Endothelial cell (in vitro differentiated cells): ENCODE data around the gene TMCO5A. TPM values are rescaled to one million over a fixed set of nuclear protein-coding genes. Genes with fewer than 3 reads are reported as not detected.
"Not testable (repeated sequence)": the region's sequence is repeated elsewhere in the genome, so short reads cannot be mapped to it uniquely, and the experiment has no call there.

Experiments
- DNase-seq: peaks from one replicate; pipeline ENCODE4 v3.0.0; 2021; ENCODE audit warnings: low spot score
- H3K27ac Mint-ChIP-seq: one replicate; pipeline ENCODE4 v1.8.0; 2021; ENCODE audit warnings: mixed read lengths, inconsistent platforms; ENCODE audit not compliant: unreplicated experiment
- H3K27me3 Mint-ChIP-seq: one replicate; pipeline ENCODE4 v1.8.0; 2021; ENCODE audit warnings: mild to moderate bottlenecking, moderate library complexity, mixed read lengths, inconsistent platforms; ENCODE audit not compliant: unreplicated experiment
- H3K36me3 Mint-ChIP-seq: one replicate; pipeline ENCODE4 v1.8.0; 2021; ENCODE audit warnings: mild to moderate bottlenecking, low read depth, mixed read lengths, inconsistent platforms; ENCODE audit not compliant: unreplicated experiment
- H3K4me1 Mint-ChIP-seq: one replicate; pipeline ENCODE4 v1.8.0; 2021; ENCODE audit warnings: mild to moderate bottlenecking, mixed read lengths, inconsistent platforms; ENCODE audit not compliant: unreplicated experiment
- H3K4me3 Mint-ChIP-seq: one replicate; pipeline ENCODE4 v1.8.0; 2021; ENCODE audit warnings: mild to moderate bottlenecking, mixed read lengths, inconsistent platforms; ENCODE audit not compliant: unreplicated experiment
- H3K9me3 Mint-ChIP-seq: one replicate; pipeline ENCODE4 v1.8.0; 2021; ENCODE audit warnings: mixed read lengths, inconsistent platforms; ENCODE audit not compliant: unreplicated experiment
- total RNA-seq: library from RNA; stranded (reverse); fragmentation: NEBNext Ultra II Directional; extraction: Animal tissue kit (Norgen Biotek cat#: 25700); gene quantifications from one replicate; pipeline ENCODE4 v1.2.1, GENCODE V29; 2021; ENCODE audit not compliant: unreplicated experiment
- TF ChIP-seq, protein P1 (sequence below): fragments of 200-600 bp; sonication (generic); IDR thresholded peaks from one replicate; pipeline ENCODE4 v1.5.0; 2021; ENCODE audit warnings: antibody characterized with exemption; ENCODE audit not compliant: unreplicated experiment

The TMCO5A gene
- total RNA-seq, 1 donor from 2014 or later: not detected

DNA sequence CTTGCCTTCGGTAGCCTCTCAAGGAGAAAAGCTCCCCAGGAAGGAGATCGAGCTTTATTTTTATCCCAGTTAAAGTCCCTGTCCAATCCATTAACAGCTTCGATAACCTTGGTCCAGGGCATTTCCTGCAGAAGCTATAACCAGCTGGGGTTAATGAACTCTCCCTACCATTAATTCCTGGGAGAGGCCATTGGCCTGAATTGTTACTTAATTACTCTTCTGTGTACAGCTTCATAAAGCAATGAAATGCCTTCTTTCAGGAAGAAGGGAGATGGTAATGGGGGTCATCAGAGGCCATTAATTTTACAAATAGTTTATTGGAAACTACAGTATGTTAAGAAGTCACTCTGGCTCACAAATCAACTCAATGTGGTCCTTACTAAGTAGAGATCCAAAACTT is 1.9 kb upstream of the TMCO5A start:
- Mint-ChIP-seq H3K36me3 (no peaks in the 10 kb centered on the region), H3K4me1 (no peaks in the 10 kb centered on the region), H3K27ac (no peak overlapping the region), H3K9me3 (no peaks in the 10 kb centered on the region), H3K4me3 (no peak overlapping the region), H3K27me3 (no peaks in the 10 kb centered on the region)
- no peak for DNase-seq
- TF ChIP-seq, protein P1, sequence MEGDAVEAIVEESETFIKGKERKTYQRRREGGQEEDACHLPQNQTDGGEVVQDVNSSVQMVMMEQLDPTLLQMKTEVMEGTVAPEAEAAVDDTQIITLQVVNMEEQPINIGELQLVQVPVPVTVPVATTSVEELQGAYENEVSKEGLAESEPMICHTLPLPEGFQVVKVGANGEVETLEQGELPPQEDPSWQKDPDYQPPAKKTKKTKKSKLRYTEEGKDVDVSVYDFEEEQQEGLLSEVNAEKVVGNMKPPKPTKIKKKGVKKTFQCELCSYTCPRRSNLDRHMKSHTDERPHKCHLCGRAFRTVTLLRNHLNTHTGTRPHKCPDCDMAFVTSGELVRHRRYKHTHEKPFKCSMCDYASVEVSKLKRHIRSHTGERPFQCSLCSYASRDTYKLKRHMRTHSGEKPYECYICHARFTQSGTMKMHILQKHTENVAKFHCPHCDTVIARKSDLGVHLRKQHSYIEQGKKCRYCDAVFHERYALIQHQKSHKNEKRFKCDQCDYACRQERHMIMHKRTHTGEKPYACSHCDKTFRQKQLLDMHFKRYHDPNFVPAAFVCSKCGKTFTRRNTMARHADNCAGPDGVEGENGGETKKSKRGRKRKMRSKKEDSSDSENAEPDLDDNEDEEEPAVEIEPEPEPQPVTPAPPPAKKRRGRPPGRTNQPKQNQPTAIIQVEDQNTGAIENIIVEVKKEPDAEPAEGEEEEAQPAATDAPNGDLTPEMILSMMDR: no peak

DNA sequence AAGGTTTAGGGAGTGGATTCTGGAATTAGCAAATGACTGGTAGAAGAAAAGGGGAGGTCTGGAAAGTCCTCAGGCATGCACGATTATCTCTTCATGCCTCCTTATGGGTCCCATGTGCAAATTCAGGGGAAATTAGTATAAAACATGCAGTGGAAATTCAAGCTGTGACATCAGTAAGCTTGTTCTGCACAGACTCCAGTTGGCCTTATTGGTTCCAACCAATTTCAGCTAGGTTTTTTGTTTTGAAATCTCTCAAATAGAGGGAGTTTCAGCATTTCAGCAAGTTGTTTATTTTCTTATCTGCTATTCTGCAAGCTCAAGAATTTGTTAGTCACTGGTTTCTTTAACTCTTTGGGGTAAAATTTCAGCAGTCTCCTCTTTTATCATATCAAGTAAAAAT is 774 bp upstream of the TMCO5A start:
- Mint-ChIP-seq H3K27me3 (no peaks in the 10 kb centered on the region), H3K4me3 (no peak overlapping the region), H3K27ac (no peak overlapping the region), H3K4me1 (no peaks in the 10 kb centered on the region), H3K9me3 (no peaks in the 10 kb centered on the region), H3K36me3 (no peaks in the 10 kb centered on the region)
- TF ChIP-seq, protein P1: no peak
- no peak for DNase-seq

DNA sequence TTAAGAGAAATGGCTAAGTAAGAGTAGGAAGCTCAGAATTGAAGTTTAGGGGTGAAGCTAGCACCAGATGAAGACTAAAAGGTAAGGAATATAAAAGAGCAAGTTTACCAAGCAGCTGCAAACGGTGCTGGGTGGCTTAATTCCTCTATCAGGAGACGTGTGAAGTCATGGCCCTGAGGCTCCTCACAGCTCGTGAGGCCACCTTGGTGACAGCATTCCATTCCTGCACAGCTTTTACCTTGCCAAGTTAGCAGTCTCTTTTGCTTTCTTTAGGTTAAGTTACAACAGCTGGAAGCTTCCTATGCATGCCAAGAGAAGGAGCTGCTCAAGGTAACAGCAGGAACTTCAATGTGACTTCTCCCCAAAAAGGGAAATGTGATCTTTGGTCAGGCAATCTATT is 6.4 kb downstream of the TMCO5A start:
- TF ChIP-seq, protein P1: no peak
- no peaks in the 10 kb centered on the region for H3K36me3 Mint-ChIP-seq
- H3K9me3 Mint-ChIP-seq: no peaks in the 10 kb centered on the region
- no peak for DNase-seq
- no peak overlapping the region for H3K27ac Mint-ChIP-seq
- H3K4me1 Mint-ChIP-seq: no peaks in the 10 kb centered on the region
- H3K4me3 Mint-ChIP-seq: no peak overlapping the region
- H3K27me3 Mint-ChIP-seq: peaks cover 2% of the 10 kb centered on the region

DNA sequence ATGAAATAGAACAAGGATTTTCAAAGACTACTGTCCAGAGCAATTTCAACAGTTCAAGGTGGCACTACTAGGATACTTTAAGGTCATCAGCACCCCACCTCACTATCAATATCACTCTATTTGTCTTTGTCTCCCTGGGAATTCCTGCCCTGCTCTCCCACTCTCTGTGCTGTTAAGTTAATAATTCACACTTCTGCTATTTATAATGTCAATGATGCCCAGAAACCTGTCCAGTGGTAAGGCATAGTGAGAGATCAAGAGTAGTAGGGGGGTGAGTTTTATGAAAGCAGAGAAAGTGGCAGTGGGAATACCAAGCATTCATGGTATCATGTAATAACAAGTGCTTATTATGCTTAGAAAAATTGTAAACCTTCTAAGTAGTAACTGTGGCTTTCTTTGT is 7.3 kb downstream of the TMCO5A start:
- H3K4me3 Mint-ChIP-seq: no peak overlapping the region
- H3K9me3 Mint-ChIP-seq: no peaks in the 10 kb centered on the region
- no peak for DNase-seq
- H3K27me3 Mint-ChIP-seq: peaks cover 2% of the 10 kb centered on the region
- no peaks in the 10 kb centered on the region for H3K4me1 Mint-ChIP-seq
- H3K36me3 Mint-ChIP-seq: no peaks in the 10 kb centered on the region
- no peak overlapping the region for H3K27ac Mint-ChIP-seq
- TF ChIP-seq, protein P1: no peak

DNA sequence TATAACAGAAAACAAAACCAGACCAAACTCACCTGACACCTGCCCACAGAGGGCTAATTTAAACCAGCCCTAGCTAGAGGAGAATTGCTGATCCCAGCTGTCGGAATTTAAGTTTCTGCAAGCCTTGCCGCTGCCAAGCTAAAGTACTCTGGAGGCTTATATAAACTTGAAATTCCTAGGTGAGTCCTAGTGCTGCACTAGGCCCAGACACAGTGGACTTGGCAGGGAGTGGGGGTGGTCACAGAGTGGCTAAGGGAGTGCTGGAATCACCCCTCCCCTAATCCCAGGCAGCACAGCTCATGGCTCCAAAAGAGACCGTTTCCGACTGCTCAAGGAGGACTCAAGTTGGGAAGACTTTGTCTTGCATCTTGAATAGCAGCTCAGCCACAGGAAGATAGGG is 17.6 kb downstream of the TMCO5A start:
- DNase-seq: no peak
- Mint-ChIP-seq H3K27me3 (peaks cover 4% of the 10 kb centered on the region), H3K4me3 (no peak overlapping the region), H3K36me3 (no peaks in the 10 kb centered on the region), H3K9me3 (no peaks in the 10 kb centered on the region), H3K4me1 (no peaks in the 10 kb centered on the region), H3K27ac (no peak overlapping the region)
- TF ChIP-seq, protein P1: no peak

DNA sequence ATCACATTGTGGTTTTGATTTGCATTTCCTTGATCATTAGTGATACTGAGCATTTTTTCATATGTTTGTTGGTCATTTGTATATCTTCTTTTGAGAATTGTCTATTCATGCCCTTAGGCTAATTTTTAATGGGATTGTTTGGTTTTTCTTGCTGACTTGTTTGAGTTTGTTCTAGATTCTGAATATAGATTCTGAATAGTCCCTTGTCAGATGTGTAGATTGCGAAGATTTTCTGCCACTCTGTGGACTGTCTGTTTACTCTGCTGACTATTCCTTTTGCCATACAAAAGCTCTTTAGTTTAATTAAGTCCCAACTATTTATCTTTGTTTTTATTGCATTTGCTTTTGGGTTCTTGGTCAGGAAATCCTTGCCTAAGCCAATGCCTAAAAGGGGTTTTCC is 26.3 kb downstream of the TMCO5A start:
- H3K27me3 Mint-ChIP-seq: not testable (repeated sequence)

More for the DNA sequence above, 26.3 kb downstream of the TMCO5A start:
- H3K4me3 Mint-ChIP-seq, H3K27ac Mint-ChIP-seq, DNase-seq, H3K4me1 Mint-ChIP-seq, H3K9me3 Mint-ChIP-seq, H3K36me3 Mint-ChIP-seq: not testable (repeated sequence)
